OCI-LY7 (cell line): Measurements from ENCODE around the gene DAGLA. TPM values are rescaled to one million over a fixed set of nuclear protein-coding genes. Genes with fewer than 3 reads are reported as not detected.

ENCODE experiments used
- Bru-seq: library from RNA; stranded (reverse); fragments of 400-500 nt; gene quantifications from one replicate; lab custom pipeline; 2021; lab: Mats Ljungman, UMichigan
- BruChase-seq, 2 experiments: library from RNA; stranded (reverse); fragments of 400-500 nt; gene quantifications; one replicate each; lab custom pipeline; 2021; lab: Mats Ljungman, UMichigan
- BruUV-seq: library from RNA; stranded (reverse); fragments of 400-500 nt; replicated peaks from 2 replicates; lab custom pipeline; 2021; lab: Mats Ljungman, UMichigan
- CTCF ChIA-PET: fragments of 300-600 bp; sonication (Branson Sonifier 250); formaldehyde crosslinking; loops from one replicate; lab custom pipeline; 2022; ENCODE audit warnings: antibody characterized with exemption; ENCODE audit not compliant: unreplicated experiment; lab: Charles Lee
- POLR2A ChIA-PET: fragments of 300-600 bp; sonication (Branson Sonifier 250); formaldehyde crosslinking; loops from one replicate; lab custom pipeline; 2022; ENCODE audit warnings: antibody characterized with exemption; lab: Charles Lee
- DNase-seq: peaks from one replicate; pipeline ENCODE4 v3.0.0-alpha.2; 2015; ENCODE audit warnings: low spot score
- H2AFZ ChIP-seq: fragments of 200-600 bp; sonication (generic), shearing (Covaris generic); 2 replicates; pipeline ENCODE4 v1.6.1; 2014; ENCODE audit warnings: mild to moderate bottlenecking, antibody characterized with exemption, low read length, moderate library complexity
- H3K27ac ChIP-seq: fragments of 200-600 bp; sonication (generic); 2 replicates; pipeline ENCODE4 v1.5.1; 2014; ENCODE audit warnings: mixed run types, low read depth, mild to moderate bottlenecking, moderate library complexity, low read length, inconsistent platforms; ENCODE audit not compliant: poor library complexity, severe bottlenecking
- H3K36me3 ChIP-seq: fragments of 200-600 bp; sonication (generic); 2 replicates; pipeline ENCODE4 v1.6.1; 2014; ENCODE audit warnings: mild to moderate bottlenecking, antibody characterized with exemption, low read length, moderate library complexity, mixed read lengths; ENCODE audit not compliant: insufficient read depth
- H3K4me1 ChIP-seq: fragments of 200-600 bp; sonication (generic); 2 replicates; pipeline ENCODE4 v1.5.1; 2014; ENCODE audit warnings: mild to moderate bottlenecking, low read length; ENCODE audit not compliant: insufficient read depth, poor library complexity, severe bottlenecking
- H3K4me2 ChIP-seq: fragments of 200-600 bp; sonication (generic); 2 replicates; pipeline ENCODE4 v1.6.1; 2014; ENCODE audit warnings: mild to moderate bottlenecking, low read length
- H3K4me3 ChIP-seq: fragments of 200-600 bp; sonication (generic); 2 replicates; pipeline ENCODE4 v1.5.1; 2014; ENCODE audit warnings: mild to moderate bottlenecking, low read depth, low read length; ENCODE audit not compliant: poor library complexity, severe bottlenecking
- H3K79me2 ChIP-seq: fragments of 200-600 bp; sonication (generic); 2 replicates; pipeline ENCODE4 v1.6.1; 2016; ENCODE audit warnings: low read depth, mild to moderate bottlenecking, low read length, moderate library complexity, mixed read lengths; ENCODE audit not compliant: insufficient read depth
- H3K9me2 ChIP-seq: fragments of 200-600 bp; sonication (generic); 2 replicates; pipeline ENCODE4 v1.6.1; 2016; ENCODE audit warnings: mild to moderate bottlenecking, low read length, mixed read lengths; ENCODE audit not compliant: insufficient read depth
- H3K9me3 ChIP-seq: fragments of 200-600 bp; sonication (generic); 2 replicates; pipeline ENCODE4 v1.6.1; 2014; ENCODE audit warnings: mild to moderate bottlenecking, mixed run types, low read length, mixed read lengths
- H4K20me1 ChIP-seq: fragments of 200-600 bp; sonication (generic); 2 replicates; pipeline ENCODE4 v1.6.1; 2014; ENCODE audit warnings: mild to moderate bottlenecking, antibody characterized with exemption, low read length, moderate library complexity, mixed read lengths; ENCODE audit not compliant: insufficient read depth
- CTCF ChIP-seq: fragments of 200-600 bp; sonication (generic); conservative IDR thresholded peaks from 2 replicates; pipeline ENCODE4 v1.5.1; 2014; ENCODE audit warnings: mild to moderate bottlenecking, antibody characterized with exemption, low read length, moderate library complexity, mixed read lengths
- EZH2phosphoT487 ChIP-seq: fragments of 200-600 bp; sonication (generic); IDR thresholded peaks from 2 replicates; pipeline ENCODE4 v1.6.1; 2018; ENCODE audit warnings: low read depth, borderline replicate concordance, mild to moderate bottlenecking, mixed run types, antibody characterized with exemption, low read length, moderate library complexity, mixed read lengths
- intact Hi-C: fragments of 100-400 bp; cut with micrococcal nuclease; formaldehyde crosslinking; loops from one replicate; pipeline ENCODE4 v1.10.0; 2022; ENCODE audit not compliant: unreplicated experiment
- long read RNA-seq: library from polyadenylated mRNA; stranded (forward); transcript quantifications from one replicate; pipeline ENCODE4 v2.0.0, GENCODE V29; 2022
- total RNA-seq, 2 experiments: library from RNA; depleted of rRNA in 1 of 2; stranded (reverse); fragments of >200 nt in 1 of 2; shearing (Covaris generic) in 1 of 2; gene quantifications; 2 replicates each; pipeline ENCODE4 v1.2.3, GENCODE V29; 2014 to 2022

Gene DAGLA, protein sequence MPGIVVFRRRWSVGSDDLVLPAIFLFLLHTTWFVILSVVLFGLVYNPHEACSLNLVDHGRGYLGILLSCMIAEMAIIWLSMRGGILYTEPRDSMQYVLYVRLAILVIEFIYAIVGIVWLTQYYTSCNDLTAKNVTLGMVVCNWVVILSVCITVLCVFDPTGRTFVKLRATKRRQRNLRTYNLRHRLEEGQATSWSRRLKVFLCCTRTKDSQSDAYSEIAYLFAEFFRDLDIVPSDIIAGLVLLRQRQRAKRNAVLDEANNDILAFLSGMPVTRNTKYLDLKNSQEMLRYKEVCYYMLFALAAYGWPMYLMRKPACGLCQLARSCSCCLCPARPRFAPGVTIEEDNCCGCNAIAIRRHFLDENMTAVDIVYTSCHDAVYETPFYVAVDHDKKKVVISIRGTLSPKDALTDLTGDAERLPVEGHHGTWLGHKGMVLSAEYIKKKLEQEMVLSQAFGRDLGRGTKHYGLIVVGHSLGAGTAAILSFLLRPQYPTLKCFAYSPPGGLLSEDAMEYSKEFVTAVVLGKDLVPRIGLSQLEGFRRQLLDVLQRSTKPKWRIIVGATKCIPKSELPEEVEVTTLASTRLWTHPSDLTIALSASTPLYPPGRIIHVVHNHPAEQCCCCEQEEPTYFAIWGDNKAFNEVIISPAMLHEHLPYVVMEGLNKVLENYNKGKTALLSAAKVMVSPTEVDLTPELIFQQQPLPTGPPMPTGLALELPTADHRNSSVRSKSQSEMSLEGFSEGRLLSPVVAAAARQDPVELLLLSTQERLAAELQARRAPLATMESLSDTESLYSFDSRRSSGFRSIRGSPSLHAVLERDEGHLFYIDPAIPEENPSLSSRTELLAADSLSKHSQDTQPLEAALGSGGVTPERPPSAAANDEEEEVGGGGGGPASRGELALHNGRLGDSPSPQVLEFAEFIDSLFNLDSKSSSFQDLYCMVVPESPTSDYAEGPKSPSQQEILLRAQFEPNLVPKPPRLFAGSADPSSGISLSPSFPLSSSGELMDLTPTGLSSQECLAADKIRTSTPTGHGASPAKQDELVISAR
- not detected in 2 replicates for total RNA-seq (2014; rRNA removed; shearing (Covaris generic))
- total RNA-seq (2022) = not detected in 2 replicates
- Bru-seq, nascent RNA = not detected
- percentile 3 among the genes with signal in this experiment for BruChase-seq, experiment 1, labeled RNA remaining after a 6-hour chase
- percentile 5 among the genes with signal in this experiment for BruChase-seq, experiment 2, labeled RNA remaining after a 2-hour chase
- long read RNA-seq = 0 reads

DNA sequence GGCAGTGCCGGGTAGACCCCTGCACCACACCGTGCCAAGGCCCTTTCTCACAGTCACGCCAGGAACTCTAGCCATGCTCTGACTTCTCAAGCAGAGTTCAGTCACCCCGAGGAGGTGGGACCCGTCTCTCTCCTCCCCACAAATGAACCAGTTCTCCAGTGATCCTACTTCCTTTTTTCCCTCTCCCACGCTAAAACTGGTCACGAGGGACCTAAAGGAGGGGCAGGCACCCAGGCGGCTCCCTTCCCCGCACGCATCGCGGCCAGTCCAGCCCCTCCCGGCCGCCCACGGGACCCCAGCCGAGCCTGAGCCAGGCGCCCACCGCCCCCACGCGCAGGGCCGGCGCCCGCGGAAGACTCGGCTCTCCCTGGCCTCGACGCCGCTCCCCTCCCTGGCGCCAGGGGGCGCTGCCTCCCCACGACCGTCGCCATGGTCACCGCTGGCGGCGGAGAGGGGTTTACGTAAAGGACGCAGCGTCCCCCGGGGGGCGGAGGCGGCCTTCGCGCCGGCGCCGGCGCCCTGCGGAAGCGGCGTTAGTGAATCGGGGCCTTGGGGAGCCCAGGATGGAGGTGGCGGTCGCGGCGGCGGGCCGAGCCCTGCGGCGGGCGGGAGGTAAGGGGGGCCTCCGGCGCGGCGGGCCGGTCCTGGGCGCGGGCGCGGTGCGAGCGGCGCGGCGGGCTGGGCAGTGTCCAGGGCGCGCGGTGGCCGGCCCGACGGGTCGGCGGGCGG lies at the start of gene DAGLA:
DAGLA (plus strand) TSS at position 499 of the 729 bp plus-strand sequence. CDS start 39,765 bp downstream, outside the sequence.
- Histone ChIP-seq H3K9me2 (no peaks in the 10 kb centered on the region), H3K9me3 (no peaks in the 10 kb centered on the region), H3K36me3 (no peaks in the 10 kb centered on the region), H3K79me2 (no peaks in the 10 kb centered on the region), H3K27ac (no peak within 1 kb of the TSS), H3K4me1 (no peaks in the 10 kb centered on the region), H3K4me2 (no peak within 1 kb of the TSS), H2AFZ (no peak within 1 kb of the TSS), H3K4me3 (no peak within 1 kb of the TSS), H4K20me1 (no peaks in the 10 kb centered on the region)
- no TSS peak for BruUV-seq
- CTCF ChIA-PET = no interaction called here
- POLR2A ChIA-PET = no interaction called here
- no peak for TF ChIP-seq EZH2phosphoT487
- TF ChIP-seq CTCF = peak; percentile 70
- DNase-seq = no peak
- intact Hi-C loops = loop anchor here (5.0 kb wide), 1 partner anchor 52 kb away; no protein-coding TSS in a partner anchor

DNA sequence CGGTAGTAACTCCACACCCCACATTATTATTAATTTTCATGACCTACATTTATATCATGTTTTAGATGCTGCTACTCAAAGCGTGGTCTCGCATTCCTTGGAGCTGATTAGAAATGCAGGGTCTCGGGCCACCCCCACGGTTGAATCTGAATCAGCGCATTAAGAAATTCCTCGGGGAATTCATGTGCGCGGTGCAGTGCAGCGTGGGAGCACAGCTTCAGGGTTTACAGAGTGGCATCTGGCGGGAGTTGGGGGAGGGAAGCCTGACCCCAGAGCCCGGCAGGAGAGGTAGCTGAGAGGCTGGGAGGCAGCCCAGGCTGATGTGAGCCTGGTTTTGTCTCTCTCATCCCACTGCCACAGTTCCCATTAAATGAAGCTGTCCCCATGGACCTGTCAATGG lies 48.1 kb upstream of the DAGLA start:
- ChIA-PET POLR2A (interaction anchor here (0.6 kb wide), 2 partner anchors 182 to 471 kb away, joined by 3 read pairs; partner anchors contain the start of gene VPS37C), CTCF (no interaction called here)
- Histone ChIP-seq H3K4me1 (no peaks in the 10 kb centered on the region), H3K9me2 (no peaks in the 10 kb centered on the region), H3K27ac (no peak overlapping the region), H2AFZ (no peak overlapping the region), H3K9me3 (no peaks in the 10 kb centered on the region), H4K20me1 (no peaks in the 10 kb centered on the region), H3K79me2 (no peaks in the 10 kb centered on the region), H3K4me2 (no peak overlapping the region), H3K4me3 (no peak overlapping the region), H3K36me3 (no peaks in the 10 kb centered on the region)
- no TSS peak for BruUV-seq
- no peak for DNase-seq
- intact Hi-C loops = no loop called here
- TF ChIP-seq EZH2phosphoT487 (no peak), CTCF (no peak)
